NT2/D1 (cell line): ENCODE results near the gene ZNF70.

Source experiments
- DNase-seq: peaks from one replicate; pipeline ENCODE4 v3.0.0-alpha.2; 2011; ENCODE audit warnings: low read depth, low spot score
- H3K27me3 ChIP-seq: 2 replicates; pipeline ENCODE4 v1.6.0; 2011; ENCODE audit warnings: mild to moderate bottlenecking; ENCODE audit not compliant: insufficient read length, insufficient read depth
- H3K36me3 ChIP-seq: 2 replicates; pipeline ENCODE4 v1.6.1; 2011; ENCODE audit warnings: mild to moderate bottlenecking, low read length, mixed read lengths; ENCODE audit not compliant: insufficient read depth, insufficient read length
- H3K4me1 ChIP-seq: 2 replicates; pipeline ENCODE4 v1.5.1; 2011; ENCODE audit not compliant: insufficient read depth, insufficient read length
- H3K4me3 ChIP-seq: 2 replicates; pipeline ENCODE4 v1.5.1; 2011; ENCODE audit warnings: low read depth; ENCODE audit not compliant: insufficient read length
- H3K9ac ChIP-seq: 2 replicates; pipeline ENCODE4 v1.6.0; 2011; ENCODE audit warnings: low read depth; ENCODE audit not compliant: insufficient read length
- H3K9me3 ChIP-seq: 2 replicates; pipeline ENCODE4 v1.5.1; 2011; ENCODE audit warnings: mild to moderate bottlenecking, low read length; ENCODE audit not compliant: insufficient read depth
- SUZ12 ChIP-seq: IDR thresholded peaks from 2 replicates; pipeline ENCODE4 v1.6.1; 2011; ENCODE audit not compliant: insufficient read length, insufficient read depth; ENCODE audit errors: extremely low read depth
- YY1 ChIP-seq: IDR thresholded peaks from 2 replicates; pipeline ENCODE4 v1.6.1; 2011; ENCODE audit not compliant: insufficient read length, insufficient read depth
- ZNF274 ChIP-seq: IDR thresholded peaks from 2 replicates; pipeline ENCODE4 v1.6.1; 2011; ENCODE audit warnings: mild to moderate bottlenecking, low read depth, low read length

Gene ZNF70

GRCh38 chr22:23695141-23695540, 55.8 kb downstream of the ZNF70 start:
- DNase-seq, result no peak
- Histone ChIP-seq H3K36me3 (peaks cover 3% of the 10 kb centered on the region), H3K4me1 (no peaks in the 10 kb centered on the region), H3K4me3 (no peak overlapping the region), H3K9me3 (no peaks in the 10 kb centered on the region), H3K27me3 (no peaks in the 10 kb centered on the region), H3K9ac (no peak overlapping the region)
- TF ChIP-seq YY1, result no peak
- TF ChIP-seq ZNF274, result no peak
- no peak for TF ChIP-seq SUZ12

- Histone ChIP-seq H3K27me3 (no peaks in the 10 kb centered on the region), H3K4me1 (no peaks in the 10 kb centered on the region), H3K4me3 (no peak overlapping the region), H3K9ac (no peak overlapping the region), H3K9me3 (no peaks in the 10 kb centered on the region), H3K36me3 (peaks cover 3% of the 10 kb centered on the region)
- no peak for DNase-seq
- TF ChIP-seq ZNF274 (no peak), YY1 (no peak), SUZ12 (no peak)
These were observed 56.8 kb downstream of the ZNF70 start for GRCh38 chr22:23693979-23694680.

GRCh38 chr22:23692598-23693291, 58.2 kb downstream of the ZNF70 start:
- TF ChIP-seq ZNF274 (no peak), SUZ12 (no peak), YY1 (no peak)
- Histone ChIP-seq H3K36me3 (peaks cover 3% of the 10 kb centered on the region), H3K4me3 (no peak overlapping the region), H3K27me3 (no peaks in the 10 kb centered on the region), H3K9me3 (no peaks in the 10 kb centered on the region), H3K9ac (no peak overlapping the region), H3K4me1 (no peaks in the 10 kb centered on the region)
- no peak for DNase-seq

GRCh38 chr22:23691748-23692423, 59.0 kb downstream of the ZNF70 start:
- H3K9me3 ChIP-seq, result no peaks in the 10 kb centered on the region
- TF ChIP-seq SUZ12 (no peak), ZNF274 (no peak), YY1 (no peak)
- no peaks in the 10 kb centered on the region for H3K4me1 ChIP-seq
- H3K9ac ChIP-seq, result no peak overlapping the region
- no peaks in the 10 kb centered on the region for H3K27me3 ChIP-seq
- H3K36me3 ChIP-seq, result peaks cover 3% of the 10 kb centered on the region
- H3K4me3 ChIP-seq, result no peak overlapping the region
- no peak for DNase-seq

- H3K4me3 ChIP-seq, result no peak within 1 kb of the TSS
- no peak within 1 kb of the TSS for H3K9ac ChIP-seq
- H3K27me3 ChIP-seq, result no peaks in the 10 kb centered on the region
- H3K36me3 ChIP-seq, result peaks cover 3% of the 10 kb centered on the region
- no peaks in the 10 kb centered on the region for H3K9me3 ChIP-seq
- no peaks in the 10 kb centered on the region for H3K4me1 ChIP-seq
- DNase-seq, result no peak
- TF ChIP-seq YY1 (no peak), SUZ12 (no peak), ZNF274 (no peak)
These were observed 60.2 kb downstream of the ZNF70 start, which contains the start of gene RGL4 for GRCh38 chr22:23690713-23691112. TSS of gene RGL4 (plus strand) at chr22:23691013. CDS start at chr22:23692031, 1,018 bp downstream.

GRCh38 chr22:23689414-23689813, 61.5 kb downstream of the ZNF70 start:
- no peak overlapping the region for H3K9ac ChIP-seq
- peaks cover 3% of the 10 kb centered on the region for H3K36me3 ChIP-seq
- H3K9me3 ChIP-seq, result no peaks in the 10 kb centered on the region
- TF ChIP-seq ZNF274 (no peak), YY1 (no peak), SUZ12 (no peak)
- no peak for DNase-seq
- no peaks in the 10 kb centered on the region for H3K27me3 ChIP-seq
- H3K4me3 ChIP-seq, result no peak overlapping the region
- no peaks in the 10 kb centered on the region for H3K4me1 ChIP-seq
